Activated naive CD4-positive, alpha-beta T cell treated with anti-CD3 and anti-CD28 coated beads for 36 hours (primary cell): ENCODE results near the gene SURF2. TPM values are rescaled to one million over a fixed set of nuclear protein-coding genes. Genes with fewer than 3 reads are reported as not detected.
"Not testable (repeated sequence)": the region's sequence is repeated elsewhere in the genome, so short reads cannot be mapped to it uniquely, and the experiment has no call there.

Source experiments
- CTCF ChIA-PET: fragments of 350-600 bp; sonication (Branson Sonifier 250); formaldehyde crosslinking; loops from one replicate; lab custom pipeline; 2021; ENCODE audit warnings: antibody characterized with exemption; lab: Charles Lee
- DNase-seq: peaks from one replicate; pipeline ENCODE4 v3.0.0-alpha.2; 2020
- H3K27ac Mint-ChIP-seq: one replicate; pipeline ENCODE4 v1.8.0; 2021; ENCODE audit warnings: mild to moderate bottlenecking, mixed read lengths
- H3K27me3 Mint-ChIP-seq: one replicate; pipeline ENCODE4 v1.8.0; 2021; ENCODE audit warnings: low read depth, mixed read lengths
- H3K36me3 Mint-ChIP-seq: one replicate; pipeline ENCODE4 v1.8.0; 2021; ENCODE audit warnings: low read depth, mixed read lengths
- H3K4me1 Mint-ChIP-seq: one replicate; pipeline ENCODE4 v1.8.0; 2021; ENCODE audit warnings: low read depth, mixed read lengths
- H3K4me3 Mint-ChIP-seq: one replicate; pipeline ENCODE4 v1.8.0; 2021; ENCODE audit warnings: mild to moderate bottlenecking, moderate library complexity, mixed read lengths
- H3K9me3 Mint-ChIP-seq: one replicate; pipeline ENCODE4 v1.8.0; 2021; ENCODE audit warnings: mixed read lengths
- intact Hi-C: fragments of 100-400 bp; cut with micrococcal nuclease; formaldehyde crosslinking; loops from one replicate; pipeline ENCODE4 v1.15.1; 2023
- total RNA-seq, 2 experiments: library from RNA; stranded (reverse); gene quantifications; one replicate each; pipeline ENCODE4 v1.2.3, GENCODE V29; 2021

Gene SURF2
- total RNA-seq, 2 experiments from 2014 or later = 15.0 to 16.2 TPM

GRCh38 chr9:133372144-133372543, 15.8 kb downstream of the SURF2 start:
- Mint-ChIP-seq H3K27ac (peak overlapping the region; percentile 97), H3K36me3 (peaks cover 65% of the 10 kb centered on the region), H3K9me3 (no peaks in the 10 kb centered on the region), H3K4me1 (peaks cover 64% of the 10 kb centered on the region), H3K4me3 (peak overlapping the region; percentile 75), H3K27me3 (no peaks in the 10 kb centered on the region)
- DNase-seq = no peak
- intact Hi-C loops = loop anchor here (5.0 kb wide), 3 partner anchors 240 to 1020 kb away; partner anchors contain the start of genes BRD3 and SETX
- CTCF ChIA-PET = interaction anchor here (0.9 to 4.7 kb wide), 4 partner anchors 15 to 115 kb away, joined by 3 to 48 read pairs (median 10); partner anchors contain the start of genes SURF1 and SURF2

- Mint-ChIP-seq H3K4me1 (peaks cover 46% of the 10 kb centered on the region), H3K36me3 (peaks cover 51% of the 10 kb centered on the region), H3K4me3 (peak overlapping the region; percentile 98), H3K9me3 (no peaks in the 10 kb centered on the region), H3K27me3 (no peaks in the 10 kb centered on the region), H3K27ac (peak overlapping the region; percentile 97)
- intact Hi-C loops = loop anchor here (5.0 kb wide), 3 partner anchors 242 to 1022 kb away; partner anchors contain the start of genes BRD3 and SETX
- CTCF ChIA-PET = interaction anchor here (0.6 to 4.7 kb wide), 4 partner anchors 17 to 405 kb away, joined by 3 to 48 read pairs (median 4); partner anchors contain the start of genes SURF1 and SURF2
- peak; percentile 62 for DNase-seq
Measured at GRCh38 chr9:133374612-133375115, 18.3 kb downstream of the SURF2 start.

- peak overlapping the region; percentile 98 for H3K4me3 Mint-ChIP-seq
- intact Hi-C loops = no loop called here
- H3K27me3 Mint-ChIP-seq = no peaks in the 10 kb centered on the region
- H3K9me3 Mint-ChIP-seq = no peaks in the 10 kb centered on the region
- H3K27ac Mint-ChIP-seq = peak overlapping the region; percentile 97
- H3K36me3 Mint-ChIP-seq = peaks cover 45% of the 10 kb centered on the region
- H3K4me1 Mint-ChIP-seq = peaks cover 40% of the 10 kb centered on the region
- CTCF ChIA-PET = interaction anchor here (0.9 to 1.0 kb wide), 2 partner anchors 20 to 45 kb away, joined by 3 to 4 read pairs; no protein-coding TSS in a partner anchor
- peak; percentile 39 for DNase-seq
Measured at GRCh38 chr9:133375116-133375723, 18.9 kb downstream of the SURF2 start.

- peaks cover 38% of the 10 kb centered on the region for H3K36me3 Mint-ChIP-seq
- H3K4me1 Mint-ChIP-seq = peaks cover 33% of the 10 kb centered on the region
- H3K27me3 Mint-ChIP-seq = no peaks in the 10 kb centered on the region
- intact Hi-C loops = loop anchor here (1.0 kb wide), 1 partner anchor 40 kb away; the partner anchor contains the start of gene SURF6
- H3K4me3 Mint-ChIP-seq = peak within 1 kb of the TSS; percentile 98
- no peaks in the 10 kb centered on the region for H3K9me3 Mint-ChIP-seq
- CTCF ChIA-PET = interaction anchor here (0.7 to 1.0 kb wide), 4 partner anchors 8 to 46 kb away, joined by 3 to 4 read pairs (median 3); partner anchors contain the start of gene SURF1
- peak within 1 kb of the TSS; percentile 97 for H3K27ac Mint-ChIP-seq
- DNase-seq = peak; percentile 96
Measured at GRCh38 chr9:133375724-133376654, 19.6 kb downstream of the SURF2 start, which contains the start of the genes STKLD1 and SURF4. Gene STKLD1, plus strand, starts transcription at chr9:133376366. Its CDS starts 108 bp downstream, at chr9:133376474. Gene SURF4, minus strand, starts transcription at chr9:133376060. Its CDS starts 91 bp downstream, at chr9:133375969.

GRCh38 chr9:133377280-133377679, 20.9 kb downstream of the SURF2 start:
- intact Hi-C loops, H3K9me3 Mint-ChIP-seq, DNase-seq, H3K27ac Mint-ChIP-seq, H3K27me3 Mint-ChIP-seq: not testable (repeated sequence)
- CTCF ChIA-PET = interaction anchor here (0.9 to 1.6 kb wide), 3 partner anchors 9 to 36 kb away, joined by 3 to 4 read pairs (median 3); no protein-coding TSS in a partner anchor
- peak overlapping the region; percentile 56 for H3K4me3 Mint-ChIP-seq
- peaks cover 25% of the 10 kb centered on the region for H3K36me3 Mint-ChIP-seq
- peaks cover 21% of the 10 kb centered on the region for H3K4me1 Mint-ChIP-seq

GRCh38 chr9:133377721-133378216, 21.4 kb downstream of the SURF2 start:
- DNase-seq = no peak
- H3K27me3 Mint-ChIP-seq = no peaks in the 10 kb centered on the region
- H3K9me3 Mint-ChIP-seq = no peaks in the 10 kb centered on the region
- H3K27ac Mint-ChIP-seq = no peak overlapping the region
- intact Hi-C loops = no loop called here
- CTCF ChIA-PET = interaction anchor here (0.6 to 1.6 kb wide), 3 partner anchors 36 to 360 kb away, joined by 3 to 4 read pairs (median 3); no protein-coding TSS in a partner anchor
- no peak overlapping the region for H3K4me3 Mint-ChIP-seq
- H3K36me3 Mint-ChIP-seq = peaks cover 20% of the 10 kb centered on the region
- peaks cover 16% of the 10 kb centered on the region for H3K4me1 Mint-ChIP-seq

- no peak overlapping the region for H3K27ac Mint-ChIP-seq
- H3K9me3 Mint-ChIP-seq = no peaks in the 10 kb centered on the region
- no peaks in the 10 kb centered on the region for H3K27me3 Mint-ChIP-seq
- H3K4me1 Mint-ChIP-seq = peaks cover 9% of the 10 kb centered on the region
- intact Hi-C loops = no loop called here
- peaks cover 13% of the 10 kb centered on the region for H3K36me3 Mint-ChIP-seq
- no peak overlapping the region for H3K4me3 Mint-ChIP-seq
- DNase-seq = no peak
- CTCF ChIA-PET = interaction anchor here (0.9 to 1.6 kb wide), 2 partner anchors 35 to 37 kb away, joined by 3 to 4 read pairs; no protein-coding TSS in a partner anchor
Measured at GRCh38 chr9:133378408-133378962, 22.1 kb downstream of the SURF2 start.

- CTCF ChIA-PET = no interaction called here
- Mint-ChIP-seq H3K36me3 (peaks cover 7% of the 10 kb centered on the region), H3K27ac (no peak overlapping the region), H3K4me1 (peaks cover 4% of the 10 kb centered on the region), H3K27me3 (no peaks in the 10 kb centered on the region), H3K4me3 (no peak overlapping the region), H3K9me3 (no peaks in the 10 kb centered on the region)
- no peak for DNase-seq
- intact Hi-C loops = no loop called here
Measured at GRCh38 chr9:133379153-133380086, 23.1 kb downstream of the SURF2 start.

GRCh38 chr9:133380734-133381133, 24.4 kb downstream of the SURF2 start:
- Mint-ChIP-seq H3K27me3 (no peaks in the 10 kb centered on the region), H3K27ac (no peak overlapping the region), H3K36me3 (no peaks in the 10 kb centered on the region), H3K4me1 (peaks cover 1% of the 10 kb centered on the region), H3K4me3 (no peak overlapping the region), H3K9me3 (no peaks in the 10 kb centered on the region)
- intact Hi-C loops = no loop called here
- DNase-seq = no peak
- CTCF ChIA-PET = interaction anchor here (0.6 kb wide), 1 partner anchor 14 kb away, joined by 4 read pairs; no protein-coding TSS in a partner anchor

GRCh38 chr9:133382507-133383141, 26.3 kb downstream of the SURF2 start:
- CTCF ChIA-PET = no interaction called here
- H3K9me3 Mint-ChIP-seq = no peaks in the 10 kb centered on the region
- DNase-seq = no peak
- intact Hi-C loops = no loop called here
- no peaks in the 10 kb centered on the region for H3K4me1 Mint-ChIP-seq
- H3K4me3 Mint-ChIP-seq = no peak overlapping the region
- no peaks in the 10 kb centered on the region for H3K27me3 Mint-ChIP-seq
- H3K36me3 Mint-ChIP-seq = no peaks in the 10 kb centered on the region
- H3K27ac Mint-ChIP-seq = no peak overlapping the region
